IPS-15b (cell line): Measurements from ENCODE around the gene PRSS37.

Source experiments
- H3K27me3 ChIP-seq: one replicate; pipeline ENCODE4 v1.6.1; 2013; ENCODE audit warnings: low read length; ENCODE audit not compliant: control insufficient read depth, insufficient read depth
- H3K36me3 ChIP-seq: one replicate; pipeline ENCODE4 v1.6.1; 2013; ENCODE audit warnings: low read length; ENCODE audit not compliant: control insufficient read depth, insufficient read depth
- H3K4me1 ChIP-seq: one replicate; pipeline ENCODE4 v1.6.1; 2013; ENCODE audit warnings: mild to moderate bottlenecking, low read length; ENCODE audit not compliant: control insufficient read depth, insufficient read depth
- H3K4me3 ChIP-seq: one replicate; pipeline ENCODE4 v1.5.1; 2013; ENCODE audit warnings: low read depth, low read length
- H3K9ac ChIP-seq: one replicate; pipeline ENCODE4 v1.6.1; 2013; ENCODE audit warnings: low read depth, mild to moderate bottlenecking, low read length
- H3K9me3 ChIP-seq: one replicate; pipeline ENCODE4 v1.6.1; 2013; ENCODE audit warnings: mild to moderate bottlenecking, low read length; ENCODE audit not compliant: control insufficient read depth, insufficient read depth

The PRSS37 gene

DNA sequence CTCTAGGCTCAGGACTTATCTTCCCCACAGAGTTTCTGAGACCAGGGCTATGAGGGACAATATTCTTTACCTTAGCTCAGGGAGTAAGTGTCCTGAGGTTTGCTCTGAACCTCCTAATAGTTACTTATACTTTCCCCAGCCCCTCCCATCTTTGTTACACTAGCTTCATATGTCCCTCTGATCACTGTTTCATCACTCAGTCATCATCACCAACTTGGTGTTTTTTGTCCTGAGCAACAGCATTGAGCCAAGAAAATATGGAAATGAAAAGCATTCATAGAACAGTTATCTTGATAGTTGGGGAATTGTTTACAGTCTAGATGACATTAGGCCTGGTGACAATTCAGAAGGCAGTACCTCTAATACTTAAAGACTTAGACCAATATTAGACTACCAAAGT lies at the start of gene PRSS37:
Gene PRSS37 (minus strand): TSS at position 101 of the 400 bp plus-strand sequence. CDS start 436 bp downstream, outside the sequence.
- H3K9me3 ChIP-seq, result no peaks in the 10 kb centered on the region
- H3K27me3 ChIP-seq, result no peaks in the 10 kb centered on the region
- H3K4me1 ChIP-seq, result no peaks in the 10 kb centered on the region
- H3K36me3 ChIP-seq, result no peaks in the 10 kb centered on the region
- H3K9ac ChIP-seq, result no peak within 1 kb of the TSS
- no peak within 1 kb of the TSS for H3K4me3 ChIP-seq

DNA sequence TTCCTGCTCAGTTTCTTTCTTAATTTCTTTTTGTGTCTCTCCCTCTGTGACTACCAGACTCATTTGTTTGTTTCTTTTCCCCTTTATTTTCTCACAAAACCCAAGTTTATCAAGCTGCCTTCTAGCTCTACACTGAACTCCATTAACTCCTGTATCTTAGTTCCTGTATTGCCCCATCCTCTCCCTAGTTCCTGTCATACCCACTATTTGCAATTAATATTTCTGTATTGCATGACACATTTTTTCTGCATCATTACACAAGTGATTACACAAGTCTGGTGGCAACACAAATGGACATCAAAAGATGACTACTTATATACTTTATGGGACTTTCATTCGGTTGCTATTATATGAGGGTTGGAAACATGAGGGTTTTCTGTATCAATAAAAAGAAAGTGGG lies 48.0 kb upstream of the PRSS37 start:
- H3K4me3 ChIP-seq, result no peak overlapping the region
- no peaks in the 10 kb centered on the region for H3K36me3 ChIP-seq
- no peak overlapping the region for H3K9ac ChIP-seq
- no peaks in the 10 kb centered on the region for H3K27me3 ChIP-seq
- H3K4me1 ChIP-seq, result no peaks in the 10 kb centered on the region
- no peaks in the 10 kb centered on the region for H3K9me3 ChIP-seq

GRCh38 chr7:141884539-141885225 lies 43.4 kb upstream of the PRSS37 start:
- Histone ChIP-seq H3K4me1 (no peaks in the 10 kb centered on the region), H3K9ac (no peak overlapping the region), H3K4me3 (no peak overlapping the region), H3K36me3 (no peaks in the 10 kb centered on the region), H3K27me3 (no peaks in the 10 kb centered on the region), H3K9me3 (no peaks in the 10 kb centered on the region)

DNA sequence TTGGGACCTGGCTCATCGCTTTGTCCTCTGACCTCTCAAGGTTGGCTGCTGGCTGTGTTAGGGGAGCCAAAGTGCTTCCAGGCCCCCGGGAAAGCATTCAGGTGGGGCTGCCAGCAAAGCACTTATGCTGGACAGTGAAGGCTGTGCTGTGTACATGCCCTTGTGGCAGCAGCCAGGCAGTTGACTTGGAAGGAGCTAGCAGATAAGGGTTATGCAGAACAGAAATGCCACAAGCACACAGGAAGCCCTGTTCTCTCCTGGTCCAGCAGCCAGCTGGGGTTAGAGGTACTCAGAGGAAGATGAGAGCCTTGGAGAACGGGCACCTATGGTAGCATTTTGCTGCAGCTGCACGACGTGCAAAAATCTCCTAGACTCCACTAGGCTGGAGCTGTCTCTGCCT lies 39.7 kb upstream of the PRSS37 start:
- no peak overlapping the region for H3K9ac ChIP-seq
- no peak overlapping the region for H3K4me3 ChIP-seq
- H3K27me3 ChIP-seq, result no peaks in the 10 kb centered on the region
- H3K9me3 ChIP-seq, result no peaks in the 10 kb centered on the region
- H3K36me3 ChIP-seq, result no peaks in the 10 kb centered on the region
- peaks cover under 1% of the 10 kb centered on the region for H3K4me1 ChIP-seq

DNA sequence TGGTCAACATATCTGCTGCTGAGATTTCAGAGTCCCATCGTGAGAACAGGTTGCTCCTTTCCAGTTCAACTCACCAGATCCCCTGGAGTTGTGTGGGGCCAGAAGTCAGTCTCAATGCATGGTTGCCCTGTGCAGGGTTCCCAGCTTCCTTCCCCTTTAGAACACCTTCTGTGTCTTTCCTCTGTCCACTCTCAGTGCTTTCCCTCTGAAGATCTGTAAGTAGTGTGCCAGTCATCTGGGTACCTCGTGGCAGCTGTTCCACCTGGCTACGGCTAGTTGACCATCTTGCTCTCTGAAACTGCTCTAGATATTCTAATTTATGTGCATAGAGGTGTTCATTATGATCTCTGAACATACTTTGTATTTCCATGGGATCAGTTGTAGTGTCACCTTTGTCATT lies 36.1 kb upstream of the PRSS37 start:
- Histone ChIP-seq H3K36me3 (no peaks in the 10 kb centered on the region), H3K9me3 (no peaks in the 10 kb centered on the region), H3K4me1 (peaks cover 10% of the 10 kb centered on the region), H3K4me3 (no peak overlapping the region), H3K27me3 (no peaks in the 10 kb centered on the region), H3K9ac (no peak overlapping the region)

DNA sequence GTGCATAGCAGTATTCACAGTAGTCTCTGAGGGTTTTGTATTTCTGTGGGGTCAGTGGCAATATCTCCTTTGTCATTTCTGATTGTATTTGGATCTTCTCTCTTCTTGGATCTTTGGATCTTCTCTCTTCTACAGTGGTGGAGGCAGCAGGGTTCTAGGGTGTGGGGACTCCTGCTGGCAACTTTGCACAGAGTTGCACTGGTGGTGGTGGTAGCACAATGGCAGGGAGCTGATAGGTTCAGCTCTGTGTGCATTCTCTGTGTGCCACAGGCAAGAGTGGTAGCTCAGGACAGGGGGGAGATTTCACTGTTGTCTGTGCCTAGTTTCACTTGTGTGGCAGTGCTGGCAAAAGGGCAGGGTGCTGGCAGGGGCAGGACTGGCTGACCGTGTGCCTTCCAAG lies 35.1 kb upstream of the PRSS37 start:
- Histone ChIP-seq H3K4me1 (peaks cover 10% of the 10 kb centered on the region), H3K9me3 (no peaks in the 10 kb centered on the region), H3K27me3 (no peaks in the 10 kb centered on the region), H3K4me3 (no peak overlapping the region), H3K36me3 (no peaks in the 10 kb centered on the region), H3K9ac (no peak overlapping the region)

GRCh38 chr7:141875453-141875852 lies 34.2 kb upstream of the PRSS37 start:
- Histone ChIP-seq H3K4me1 (peaks cover 10% of the 10 kb centered on the region), H3K9ac (no peak overlapping the region), H3K36me3 (no peaks in the 10 kb centered on the region), H3K4me3 (no peak overlapping the region), H3K27me3 (no peaks in the 10 kb centered on the region), H3K9me3 (no peaks in the 10 kb centered on the region)

DNA sequence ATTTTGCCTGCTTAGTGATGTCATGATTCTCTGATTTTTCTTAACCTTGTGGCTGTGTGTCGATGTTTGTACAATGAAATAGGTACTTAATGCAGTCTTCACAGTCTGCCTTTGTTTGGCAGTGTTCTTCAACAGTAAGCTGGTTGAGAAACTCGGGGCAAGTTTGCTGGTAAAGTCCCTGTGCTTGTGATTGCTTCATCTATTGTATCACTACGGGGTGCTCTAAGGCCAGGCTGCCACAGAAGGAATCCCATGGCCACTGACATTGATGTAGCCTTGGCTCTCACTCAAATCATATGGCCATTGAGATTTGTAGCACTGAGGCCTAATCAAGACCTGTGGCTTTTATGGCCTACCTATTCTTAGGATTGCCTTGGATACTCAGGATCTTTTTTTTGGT lies 33.5 kb upstream of the PRSS37 start:
- Histone ChIP-seq H3K4me3 (no peak overlapping the region), H3K9me3 (no peaks in the 10 kb centered on the region), H3K4me1 (peaks cover 10% of the 10 kb centered on the region), H3K9ac (no peak overlapping the region), H3K27me3 (no peaks in the 10 kb centered on the region), H3K36me3 (no peaks in the 10 kb centered on the region)

GRCh38 chr7:141872931-141873330 lies 31.6 kb upstream of the PRSS37 start:
- H3K4me3 ChIP-seq, result no peak overlapping the region
- H3K9me3 ChIP-seq, result no peaks in the 10 kb centered on the region
- H3K4me1 ChIP-seq, result peaks cover 10% of the 10 kb centered on the region
- no peaks in the 10 kb centered on the region for H3K36me3 ChIP-seq
- no peaks in the 10 kb centered on the region for H3K27me3 ChIP-seq
- no peak overlapping the region for H3K9ac ChIP-seq

DNA sequence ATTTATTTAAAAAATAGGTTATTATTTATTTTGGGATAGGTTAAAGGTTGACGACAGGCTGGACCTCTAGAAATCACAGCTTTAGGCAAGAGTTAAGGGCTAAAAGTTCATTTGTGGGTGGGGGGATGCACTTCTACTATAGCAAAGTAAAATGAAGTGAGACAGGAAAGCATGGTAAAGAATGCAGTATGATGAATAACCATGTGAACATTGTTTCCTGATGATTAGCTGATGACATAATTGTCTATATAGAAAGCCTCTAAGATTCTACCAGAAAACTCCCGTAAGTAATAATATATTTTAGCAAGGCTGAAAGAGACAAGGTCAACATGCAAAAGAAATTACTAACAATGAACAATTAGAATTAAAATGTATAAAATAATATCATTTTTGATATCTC lies 25.7 kb upstream of the PRSS37 start:
- Histone ChIP-seq H3K27me3 (no peaks in the 10 kb centered on the region), H3K36me3 (no peaks in the 10 kb centered on the region), H3K4me3 (no peak overlapping the region), H3K9me3 (no peaks in the 10 kb centered on the region), H3K9ac (no peak overlapping the region), H3K4me1 (no peaks in the 10 kb centered on the region)

DNA sequence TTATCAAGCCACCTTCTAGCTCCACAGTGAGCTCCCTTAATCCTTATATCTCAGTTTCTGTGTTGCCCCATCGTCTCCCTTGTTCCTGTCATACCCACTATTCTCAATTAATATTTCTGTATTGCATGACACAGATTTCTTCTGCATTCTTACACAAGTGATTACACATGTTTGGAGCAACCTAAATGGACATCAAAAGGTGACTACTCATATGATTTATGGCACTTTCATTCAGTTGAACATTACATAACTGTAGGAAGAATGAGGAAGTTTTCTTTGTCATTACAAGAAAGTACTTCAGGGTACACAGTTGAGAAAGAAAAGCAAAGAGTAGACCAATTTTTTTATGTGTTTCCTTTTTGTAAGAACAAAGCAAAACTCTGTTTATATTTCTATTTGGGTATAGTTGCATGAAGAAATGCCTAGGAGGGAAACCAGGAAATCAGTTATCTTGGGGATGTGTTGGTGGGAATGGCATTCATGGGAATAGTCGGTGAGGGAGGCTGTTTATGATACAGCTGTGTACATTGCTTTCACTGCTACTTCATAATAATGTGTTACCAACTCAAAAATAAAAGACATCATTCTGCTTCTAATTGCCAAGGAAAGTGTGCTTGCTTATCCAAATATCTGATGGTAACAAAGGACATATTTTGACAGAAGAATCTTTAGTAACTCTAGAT lies 23.6 kb upstream of the PRSS37 start:
- Histone ChIP-seq H3K36me3 (no peaks in the 10 kb centered on the region), H3K9me3 (no peaks in the 10 kb centered on the region), H3K4me1 (no peaks in the 10 kb centered on the region), H3K9ac (no peak overlapping the region), H3K27me3 (no peaks in the 10 kb centered on the region), H3K4me3 (no peak overlapping the region)

DNA sequence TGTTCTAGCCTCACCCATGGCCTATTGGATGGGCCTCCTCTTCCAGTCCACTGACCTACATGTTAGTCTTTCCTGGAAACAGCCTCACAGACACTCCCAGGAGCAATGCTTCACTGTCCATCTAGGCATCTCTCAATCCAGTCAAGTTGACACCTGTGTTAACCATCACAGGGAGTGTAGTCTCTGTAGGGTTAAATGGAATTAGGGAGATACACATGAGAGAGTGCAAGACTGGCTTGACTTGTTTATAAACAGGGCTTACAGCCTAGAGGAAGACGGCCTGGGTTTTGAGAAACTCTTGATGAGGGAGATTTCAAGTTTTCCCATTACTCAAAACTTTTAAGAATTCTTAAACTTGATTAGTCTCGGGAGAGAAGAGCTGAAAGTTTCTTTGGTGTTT lies 18.9 kb upstream of the PRSS37 start:
- Histone ChIP-seq H3K4me1 (no peaks in the 10 kb centered on the region), H3K27me3 (no peaks in the 10 kb centered on the region), H3K36me3 (no peaks in the 10 kb centered on the region), H3K9me3 (no peaks in the 10 kb centered on the region), H3K9ac (no peak overlapping the region), H3K4me3 (no peak overlapping the region)
